Measurements from ENCODE around the gene ID2. TPM values are rescaled to one million over a fixed set of nuclear protein-coding genes. Genes with fewer than 3 reads are reported as not detected.

Gene ID2
- total RNA-seq, 1 experiment from 2014 or later: 2.1 TPM

- intact Hi-C loops (cut with micrococcal nuclease; ENCODE audit: unreplicated experiment): no loop called here
- no peaks in the 10 kb centered on the region for H3K27me3 ChIP-seq (ENCODE audit: control insufficient read depth, insufficient read depth, low read length)
- ATAC-seq (no peak), DNase-seq (ENCODE audit: low read depth, low spot score) (no peak)
- TF ChIP-seq TCF7L2 (IDR thresholded peaks at IDR 0.05; ENCODE audit: low read depth, low read length): no peak
- no peak for TF ChIP-seq SIN3A (IDR thresholded peaks at IDR 0.05; ENCODE audit: borderline replicate concordance, insufficient read depth, low read depth, low read length)
- no peak for TF ChIP-seq REST (IDR thresholded peaks at IDR 0.05; ENCODE audit: insufficient read depth in 1 of 2, low read depth in 2 of 2, low read length in 1 of 2)
- no peak for TF ChIP-seq POLR2AphosphoS5 (IDR thresholded peaks at IDR 0.05; ENCODE audit: low read depth, low read length)
- no peak for TF ChIP-seq CTCF (IDR thresholded peaks at IDR 0.05)
- H3K27ac ChIP-seq (ENCODE audit: low read length): no peak overlapping the region
- H3K4me3 ChIP-seq (ENCODE audit: low read depth in 2 of 2, low read length in 2 of 2): no peak overlapping the region
- H3K4me1 ChIP-seq (ENCODE audit: control insufficient read depth, insufficient read depth, low read length): no peaks in the 10 kb centered on the region
- in situ Hi-C loops (cut with HindIII; ENCODE audit: low pct_unique_long_range_greater_than_20kb, low sequenced_read_pairs): no loop called here
- ChIA-PET CTCF (no interaction called here), POLR2A (no interaction called here)
- no peaks in the 10 kb centered on the region for H3K36me3 ChIP-seq (ENCODE audit: control insufficient read depth, insufficient read depth, low read length)
- no peaks in the 10 kb centered on the region for H3K9me3 ChIP-seq (ENCODE audit: control insufficient read depth, insufficient read depth, low read depth, low read length)
- BruUV-seq (replicated peaks): no TSS peak
Measured at GRCh38 chr2:8654041-8654440, 27.8 kb upstream of the ID2 start.

- DNase-seq (ENCODE audit: low read depth, low spot score) (no peak), ATAC-seq (no peak)
- no peak for TF ChIP-seq TCF7L2 (IDR thresholded peaks at IDR 0.05; ENCODE audit: low read depth, low read length)
- no peak for TF ChIP-seq CTCF (IDR thresholded peaks at IDR 0.05)
- TF ChIP-seq SIN3A (IDR thresholded peaks at IDR 0.05; ENCODE audit: borderline replicate concordance, insufficient read depth, low read depth, low read length): no peak
- no peak for TF ChIP-seq REST (IDR thresholded peaks at IDR 0.05; ENCODE audit: insufficient read depth in 1 of 2, low read depth in 2 of 2, low read length in 1 of 2)
- no peak for TF ChIP-seq POLR2AphosphoS5 (IDR thresholded peaks at IDR 0.05; ENCODE audit: low read depth, low read length)
- no peak overlapping the region for H3K27ac ChIP-seq (ENCODE audit: low read length)
- CTCF ChIA-PET: no interaction called here
- H3K27me3 ChIP-seq (ENCODE audit: control insufficient read depth, insufficient read depth, low read length): no peaks in the 10 kb centered on the region
- no peaks in the 10 kb centered on the region for H3K4me1 ChIP-seq (ENCODE audit: control insufficient read depth, insufficient read depth, low read length)
- intact Hi-C loops (cut with micrococcal nuclease; ENCODE audit: unreplicated experiment) (no loop called here), in situ Hi-C loops (cut with HindIII; ENCODE audit: low pct_unique_long_range_greater_than_20kb, low sequenced_read_pairs) (no loop called here)
- BruUV-seq (replicated peaks): no TSS peak
- H3K36me3 ChIP-seq (ENCODE audit: control insufficient read depth, insufficient read depth, low read length): no peaks in the 10 kb centered on the region
- POLR2A ChIA-PET: no interaction called here
- no peaks in the 10 kb centered on the region for H3K9me3 ChIP-seq (ENCODE audit: control insufficient read depth, insufficient read depth, low read depth, low read length)
- H3K4me3 ChIP-seq (ENCODE audit: low read depth in 2 of 2, low read length in 2 of 2): no peak overlapping the region
Measured at GRCh38 chr2:8654483-8654882, 27.4 kb upstream of the ID2 start.
